ENCODE measurements around the gene PSMD3.

GRCh38 chr17:39946551-39947330 is 33.9 kb upstream of the PSMD3 start:
- no peak for TF ChIP-seq CTCF (IDR thresholded peaks at IDR 0.05)
- no peak for TF ChIP-seq ZFX (IDR thresholded peaks at IDR 0.05; ENCODE audit: borderline replicate concordance)
